Neutrophil (primary cell): ENCODE results near the gene HIVEP3.

Experiments
- H3K27ac ChIP-seq: fragments of 200-600 bp; sonication (generic); 2 replicates; pipeline ENCODE4 v1.5.1; 2016; ENCODE audit warnings: mild to moderate bottlenecking, moderate library complexity
- H3K27me3 ChIP-seq: fragments of 200-600 bp; sonication (generic); 2 replicates; pipeline ENCODE4 v1.6.0; 2016; ENCODE audit warnings: mild to moderate bottlenecking
- H3K36me3 ChIP-seq: fragments of 200-600 bp; sonication (generic); 2 replicates; pipeline ENCODE4 v1.5.1; 2017
- H3K4me1 ChIP-seq, 2 experiments: fragments of 200-600 bp in 1 of 2; sonication (generic) in 1 of 2; 1 replicate in 1 of 2; 2 replicates in 1 of 2; pipeline versions ENCODE4 v1.5.1 to v1.6.1; 2013 to 2016; ENCODE audit warnings: low read depth in 1 of 2, low read length in 1 of 2, mild to moderate bottlenecking in 1 of 2, moderate library complexity in 1 of 2; ENCODE audit not compliant: control insufficient read depth in 1 of 2, insufficient read depth in 1 of 2
- H3K4me3 ChIP-seq, 2 experiments: fragments of 200-600 bp in 1 of 2; sonication (generic) in 1 of 2; 1 replicate in 1 of 2; 2 replicates in 1 of 2; pipeline ENCODE4 v1.5.1; 2013 to 2016; ENCODE audit warnings: low read depth in 1 of 2, low read length in 1 of 2, mild to moderate bottlenecking in 1 of 2, moderate library complexity in 1 of 2
- H3K9me3 ChIP-seq: fragments of 200-600 bp; sonication (generic); 2 replicates; pipeline ENCODE4 v1.5.1; 2016
- CTCF ChIP-seq: fragments of 200-600 bp; sonication (generic); IDR thresholded peaks from 2 replicates; pipeline ENCODE4 v1.5.1; 2016; ENCODE audit warnings: antibody characterized with exemption

HIVEP3 gene

DNA sequence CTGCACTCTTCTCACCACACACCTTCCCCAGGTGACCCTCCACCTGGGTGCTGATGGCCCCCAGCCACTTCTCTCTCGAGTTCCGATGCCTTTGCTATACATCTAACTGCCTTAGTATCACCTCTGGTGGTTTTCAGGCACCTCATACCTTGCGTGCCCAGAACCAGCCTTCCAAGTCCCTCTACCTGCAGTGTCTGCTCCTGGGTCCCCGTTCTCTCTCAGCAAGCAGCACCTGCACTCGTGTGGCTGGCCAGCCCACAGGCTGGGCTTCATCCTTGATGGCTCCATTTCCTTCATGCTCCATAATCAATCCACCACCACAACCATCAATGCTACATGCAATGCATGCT, 385.0 kb downstream of the HIVEP3 start:
- H3K9me3 ChIP-seq = no peaks in the 10 kb centered on the region
- no peak for TF ChIP-seq CTCF
- H3K27ac ChIP-seq = no peak overlapping the region
- no peaks in the 10 kb centered on the region for H3K4me1 ChIP-seq
- H3K36me3 ChIP-seq = no peaks in the 10 kb centered on the region
- no peaks in the 10 kb centered on the region for H3K27me3 ChIP-seq
- no peak overlapping the region for H3K4me3 ChIP-seq

- no peak for TF ChIP-seq CTCF
- H3K27me3 ChIP-seq = no peaks in the 10 kb centered on the region
- no peaks in the 10 kb centered on the region for H3K9me3 ChIP-seq
- no peaks in the 10 kb centered on the region for H3K4me1 ChIP-seq
- H3K36me3 ChIP-seq = no peaks in the 10 kb centered on the region
- H3K27ac ChIP-seq = no peak overlapping the region
- no peak overlapping the region for H3K4me3 ChIP-seq
Measured at GRCh38 chr1:41533016-41533730, 385.5 kb downstream of the HIVEP3 start.

DNA sequence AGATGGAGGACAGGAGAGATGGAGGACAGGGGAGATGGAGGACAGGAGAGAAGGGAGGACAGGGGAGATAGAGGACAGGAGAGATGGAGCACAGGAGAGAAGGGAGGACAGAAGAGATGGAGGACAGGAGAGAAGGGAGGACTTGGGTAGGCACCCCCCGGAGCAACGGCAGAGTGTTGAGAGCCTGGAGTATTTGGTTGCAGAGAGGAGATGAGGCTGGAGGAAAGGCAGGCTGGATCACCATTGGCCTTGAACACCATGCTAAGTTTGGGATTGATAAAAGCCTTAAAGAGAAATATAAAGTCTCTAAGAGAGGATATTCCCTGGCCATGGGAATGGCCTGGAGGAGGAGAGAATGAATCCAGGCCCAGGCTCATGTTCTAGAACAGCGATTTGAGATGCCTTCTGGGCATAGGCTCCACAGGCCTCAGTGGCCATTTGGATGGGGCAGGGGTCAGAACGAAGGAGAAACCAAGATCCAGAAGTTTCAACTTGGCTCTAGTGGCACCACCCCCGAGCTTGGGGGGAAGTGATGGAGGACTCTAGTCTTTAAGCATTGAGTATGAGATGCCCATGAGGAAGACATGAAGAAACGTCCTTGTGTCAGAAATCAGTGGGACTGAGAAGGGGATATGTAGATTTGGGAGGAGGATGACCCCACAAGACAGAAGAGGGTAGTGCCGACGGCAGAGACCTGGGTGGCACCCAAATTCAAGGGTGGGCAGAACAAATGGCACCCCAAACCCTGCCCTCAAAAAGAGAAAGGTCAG, 386.3 kb downstream of the HIVEP3 start:
- no peak for TF ChIP-seq CTCF
- no peak overlapping the region for H3K27ac ChIP-seq

DNA sequence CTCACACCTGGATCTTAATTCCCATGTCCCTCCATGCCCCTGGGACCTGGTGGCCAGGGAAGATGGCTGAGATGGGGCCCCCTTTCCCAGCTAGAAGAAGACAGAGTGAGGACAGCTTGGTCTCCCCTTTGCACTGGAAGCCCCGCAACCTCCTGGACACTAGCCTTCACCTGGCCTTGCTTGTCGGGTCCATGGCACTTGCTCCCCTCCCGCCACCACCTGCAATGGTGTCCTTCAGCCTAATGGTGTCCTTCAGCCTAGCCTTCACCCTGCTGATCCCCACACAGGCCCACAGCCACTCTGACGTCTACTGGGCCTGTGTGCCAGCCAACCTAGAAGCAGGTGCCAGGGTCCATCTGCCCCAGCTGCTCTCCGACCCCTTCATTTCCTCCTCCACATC, 388.3 kb downstream of the HIVEP3 start:
- TF ChIP-seq CTCF = no peak

More for the DNA sequence above, 386.3 kb downstream of the HIVEP3 start:
- Histone ChIP-seq H3K9me3 (no peaks in the 10 kb centered on the region), H3K4me1 (no peaks in the 10 kb centered on the region), H3K36me3 (no peaks in the 10 kb centered on the region), H3K27me3 (no peaks in the 10 kb centered on the region), H3K4me3 (no peak overlapping the region)

GRCh38 chr1:41529621-41530395, 388.9 kb downstream of the HIVEP3 start:
- Histone ChIP-seq H3K4me3 (no peak overlapping the region), H3K27me3 (no peaks in the 10 kb centered on the region), H3K9me3 (no peaks in the 10 kb centered on the region), H3K36me3 (no peaks in the 10 kb centered on the region), H3K27ac (no peak overlapping the region), H3K4me1 (no peaks in the 10 kb centered on the region)
- TF ChIP-seq CTCF = no peak

More for the DNA sequence above, 388.3 kb downstream of the HIVEP3 start:
- H3K4me3 ChIP-seq = no peak overlapping the region
- no peaks in the 10 kb centered on the region for H3K27me3 ChIP-seq
- no peaks in the 10 kb centered on the region for H3K9me3 ChIP-seq
- H3K4me1 ChIP-seq = no peaks in the 10 kb centered on the region
- no peak overlapping the region for H3K27ac ChIP-seq
- no peaks in the 10 kb centered on the region for H3K36me3 ChIP-seq
